T-helper 1 cell treated with Interleukin-12 subunit alpha and Interleukin-12 subunit beta and Interleukin-4 antibody, amounts not matched to agents 30 μg/mL and 1 μg/mL, for 36 hours (primary cell): Measurements from ENCODE around the gene IGF2BP1.

Experiments used
- H3K27ac Mint-ChIP-seq: one replicate; pipeline ENCODE4 v1.8.0; 2021; ENCODE audit warnings: mild to moderate bottlenecking, mixed read lengths
- H3K27me3 Mint-ChIP-seq: one replicate; pipeline ENCODE4 v1.8.0; 2021; ENCODE audit warnings: low read depth, mixed read lengths
- H3K36me3 Mint-ChIP-seq: one replicate; pipeline ENCODE4 v1.8.0; 2021; ENCODE audit warnings: low read depth, mixed read lengths
- H3K4me1 Mint-ChIP-seq: one replicate; pipeline ENCODE4 v1.8.0; 2021; ENCODE audit warnings: low read depth, mixed read lengths
- H3K4me3 Mint-ChIP-seq: one replicate; pipeline ENCODE4 v1.8.0; 2021; ENCODE audit warnings: mild to moderate bottlenecking, moderate library complexity, mixed read lengths
- H3K9me3 Mint-ChIP-seq: one replicate; pipeline ENCODE4 v1.8.0; 2021; ENCODE audit warnings: mixed read lengths

The IGF2BP1 gene

GRCh38 chr17:48990882-48991357 is 6.3 kb upstream of the IGF2BP1 start:
- Mint-ChIP-seq H3K9me3 (no peaks in the 10 kb centered on the region), H3K4me1 (no peaks in the 10 kb centered on the region), H3K4me3 (no peak overlapping the region), H3K27ac (no peak overlapping the region), H3K27me3 (peaks cover 75% of the 10 kb centered on the region), H3K36me3 (no peaks in the 10 kb centered on the region)

GRCh38 chr17:48992444-48992843 is 4.7 kb upstream of the IGF2BP1 start:
- no peak overlapping the region for H3K27ac Mint-ChIP-seq
- H3K27me3 Mint-ChIP-seq, result peaks cover 80% of the 10 kb centered on the region
- no peaks in the 10 kb centered on the region for H3K36me3 Mint-ChIP-seq
- peaks cover 5% of the 10 kb centered on the region for H3K4me1 Mint-ChIP-seq
- no peak overlapping the region for H3K4me3 Mint-ChIP-seq
- no peaks in the 10 kb centered on the region for H3K9me3 Mint-ChIP-seq

GRCh38 chr17:48993305-48993704 is 3.9 kb upstream of the IGF2BP1 start:
- H3K36me3 Mint-ChIP-seq, result no peaks in the 10 kb centered on the region
- peaks cover 81% of the 10 kb centered on the region for H3K27me3 Mint-ChIP-seq
- no peak overlapping the region for H3K4me3 Mint-ChIP-seq
- no peak overlapping the region for H3K27ac Mint-ChIP-seq
- no peaks in the 10 kb centered on the region for H3K9me3 Mint-ChIP-seq
- peaks cover 5% of the 10 kb centered on the region for H3K4me1 Mint-ChIP-seq

GRCh38 chr17:48993951-48994350 is 3.2 kb upstream of the IGF2BP1 start:
- Mint-ChIP-seq H3K36me3 (no peaks in the 10 kb centered on the region), H3K27me3 (peaks cover 88% of the 10 kb centered on the region)

DNA sequence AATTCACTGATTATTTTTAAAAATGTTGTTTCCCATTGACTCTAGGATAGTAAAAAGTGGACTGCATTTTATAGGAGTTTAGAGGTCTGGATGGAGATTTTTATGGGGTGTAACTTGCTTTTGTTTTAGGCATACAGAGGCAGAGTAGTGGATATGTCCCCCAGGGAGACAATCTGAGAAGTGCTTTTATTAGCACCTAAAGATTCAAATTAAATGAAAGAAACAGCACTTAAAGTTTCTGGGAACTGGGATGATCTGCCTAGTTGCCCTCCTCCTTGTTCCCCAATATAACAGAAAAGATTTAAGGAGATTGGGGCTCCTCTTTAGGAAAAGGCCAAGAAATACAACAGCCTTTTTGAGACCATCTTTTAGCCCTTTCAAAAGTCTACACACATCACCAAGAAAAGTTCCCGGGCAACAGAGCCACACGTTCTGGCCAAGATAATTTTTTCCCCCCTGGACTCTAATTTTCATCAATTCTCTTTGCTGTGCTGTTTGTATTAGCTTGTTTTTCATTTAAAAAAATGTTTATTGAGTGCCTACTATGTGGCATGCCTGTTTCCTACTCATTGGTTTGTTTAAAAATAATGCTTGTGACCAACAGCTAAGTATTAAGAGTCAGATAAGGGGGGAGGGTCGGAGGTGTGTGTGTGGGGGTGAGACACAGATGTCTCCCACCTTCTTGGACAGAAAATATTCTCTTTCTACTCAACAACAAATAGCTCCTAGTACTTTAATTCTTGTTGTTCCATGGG is 2.5 kb upstream of the IGF2BP1 start:
- Mint-ChIP-seq H3K27me3 (peaks cover 92% of the 10 kb centered on the region), H3K36me3 (peaks cover 1% of the 10 kb centered on the region), H3K9me3 (no peaks in the 10 kb centered on the region), H3K27ac (no peak overlapping the region), H3K4me3 (peak overlapping the region; percentile 7), H3K4me1 (peaks cover 8% of the 10 kb centered on the region)

More at GRCh38 chr17:48993951-48994350, 3.2 kb upstream of the IGF2BP1 start:
- no peak overlapping the region for H3K4me3 Mint-ChIP-seq
- no peaks in the 10 kb centered on the region for H3K9me3 Mint-ChIP-seq
- H3K27ac Mint-ChIP-seq, result no peak overlapping the region
- H3K4me1 Mint-ChIP-seq, result peaks cover 8% of the 10 kb centered on the region

GRCh38 chr17:48995304-48995973 is 1.7 kb upstream of the IGF2BP1 start:
- H3K4me1 Mint-ChIP-seq, result peaks cover 8% of the 10 kb centered on the region
- H3K27me3 Mint-ChIP-seq, result peaks cover 92% of the 10 kb centered on the region
- peak overlapping the region; percentile 11 for H3K27ac Mint-ChIP-seq
- peaks cover 1% of the 10 kb centered on the region for H3K36me3 Mint-ChIP-seq
- peak overlapping the region; percentile 7 for H3K4me3 Mint-ChIP-seq
- no peaks in the 10 kb centered on the region for H3K9me3 Mint-ChIP-seq

DNA sequence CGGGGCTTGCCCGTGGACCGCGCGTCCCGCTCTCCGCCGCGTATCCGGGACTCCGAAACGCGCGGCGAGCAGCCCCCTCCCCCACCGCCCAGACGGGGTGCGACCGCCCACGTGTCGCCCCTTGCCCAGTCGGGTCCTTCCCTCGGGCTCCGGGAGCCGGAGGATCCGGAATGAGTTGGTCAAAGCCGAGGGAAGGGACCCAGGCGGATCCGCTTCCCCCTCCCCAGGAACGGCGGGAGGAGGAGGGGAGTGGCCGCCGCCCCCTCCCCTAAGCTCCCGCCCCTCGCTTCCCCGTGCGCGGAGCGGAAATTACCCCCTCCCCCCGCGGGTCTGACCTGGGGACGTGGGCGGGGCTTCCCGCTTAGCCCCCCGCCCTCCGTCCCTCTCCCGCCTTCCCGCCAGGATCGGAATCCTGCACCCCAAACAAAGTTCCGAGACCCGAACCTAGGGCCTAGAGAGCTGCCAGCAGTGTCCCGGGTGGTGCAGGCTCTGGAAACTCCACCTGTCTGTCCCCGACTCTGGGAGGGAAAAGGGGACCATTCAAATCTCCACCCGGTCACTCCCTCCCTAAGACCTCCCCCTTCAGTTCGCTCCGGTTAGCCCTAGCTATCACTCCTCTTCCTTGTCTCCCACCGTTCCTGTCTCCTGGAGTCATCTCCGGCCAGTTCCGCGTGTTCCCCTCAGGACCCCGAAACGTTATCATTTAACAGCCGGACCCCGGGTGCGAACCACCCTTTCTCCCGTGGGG is 1.0 kb upstream of the IGF2BP1 start:
- Mint-ChIP-seq H3K27ac (peak overlapping the region; percentile 76), H3K36me3 (peaks cover 1% of the 10 kb centered on the region), H3K4me3 (peak overlapping the region; percentile 61), H3K9me3 (no peaks in the 10 kb centered on the region), H3K4me1 (peaks cover 8% of the 10 kb centered on the region), H3K27me3 (peaks cover 92% of the 10 kb centered on the region)

DNA sequence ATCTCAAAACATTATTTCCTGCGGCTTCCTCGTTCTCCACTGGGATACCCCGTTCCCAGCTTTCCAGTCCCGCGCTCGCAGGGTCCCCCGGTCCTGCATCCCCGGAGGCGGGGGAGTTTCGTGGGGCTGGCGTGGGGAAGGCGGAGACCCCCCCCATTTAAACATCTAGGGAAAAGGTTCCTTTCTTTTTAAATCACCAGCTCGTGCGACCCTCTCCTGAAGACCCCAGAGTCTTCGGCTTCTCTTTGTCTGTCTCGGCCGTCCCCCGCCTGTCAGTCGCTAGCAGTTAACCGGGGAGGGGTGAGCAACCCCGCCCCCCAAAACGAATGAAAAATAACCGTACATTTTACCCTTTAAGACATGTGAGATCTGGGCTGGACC is 473 bp upstream of the IGF2BP1 start:
- H3K27ac Mint-ChIP-seq, result peak overlapping the region; percentile 76
- H3K36me3 Mint-ChIP-seq, result peaks cover 1% of the 10 kb centered on the region
- H3K4me1 Mint-ChIP-seq, result peaks cover 8% of the 10 kb centered on the region
- peak overlapping the region; percentile 61 for H3K4me3 Mint-ChIP-seq
- H3K27me3 Mint-ChIP-seq, result peaks cover 94% of the 10 kb centered on the region
- H3K9me3 Mint-ChIP-seq, result no peaks in the 10 kb centered on the region

GRCh38 chr17:48997827-48998586 is 822 bp downstream of the IGF2BP1 start:
- H3K27me3 Mint-ChIP-seq, result peaks cover 94% of the 10 kb centered on the region
- peaks cover 8% of the 10 kb centered on the region for H3K4me1 Mint-ChIP-seq
- H3K9me3 Mint-ChIP-seq, result no peaks in the 10 kb centered on the region
- peak overlapping the region; percentile 25 for H3K4me3 Mint-ChIP-seq
- H3K36me3 Mint-ChIP-seq, result peaks cover 1% of the 10 kb centered on the region
- no peak overlapping the region for H3K27ac Mint-ChIP-seq

- peaks cover 96% of the 10 kb centered on the region for H3K27me3 Mint-ChIP-seq
- peaks cover 12% of the 10 kb centered on the region for H3K4me1 Mint-ChIP-seq
- H3K9me3 Mint-ChIP-seq, result no peaks in the 10 kb centered on the region
- peaks cover 1% of the 10 kb centered on the region for H3K36me3 Mint-ChIP-seq
- peak overlapping the region; percentile 63 for H3K27ac Mint-ChIP-seq
- peak overlapping the region; percentile 36 for H3K4me3 Mint-ChIP-seq
Measured at GRCh38 chr17:48998587-48999440, 1.6 kb downstream of the IGF2BP1 start.

DNA sequence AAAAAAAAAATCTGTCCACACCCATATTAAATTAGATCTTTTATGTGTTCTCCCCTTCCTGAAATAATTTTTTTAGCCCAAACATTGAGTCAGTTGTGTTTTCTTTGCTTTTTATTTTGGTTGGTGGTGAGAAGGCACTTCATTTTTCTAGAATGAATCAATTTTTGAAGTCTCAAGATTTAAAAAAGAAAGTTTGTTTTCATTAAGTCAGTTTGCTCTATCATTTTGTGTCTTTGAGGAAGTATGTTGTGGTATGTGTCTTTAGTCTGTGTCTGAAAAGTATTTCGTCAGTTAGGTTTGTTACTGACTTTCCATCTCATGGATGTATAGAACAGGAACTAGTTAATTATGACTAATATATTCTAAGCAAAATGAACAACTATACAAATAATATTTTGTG is 3.8 kb downstream of the IGF2BP1 start:
- no peak overlapping the region for H3K4me3 Mint-ChIP-seq
- peaks cover 12% of the 10 kb centered on the region for H3K4me1 Mint-ChIP-seq
- no peak overlapping the region for H3K27ac Mint-ChIP-seq
- peaks cover 97% of the 10 kb centered on the region for H3K27me3 Mint-ChIP-seq
- peaks cover 1% of the 10 kb centered on the region for H3K36me3 Mint-ChIP-seq
- H3K9me3 Mint-ChIP-seq, result no peaks in the 10 kb centered on the region

GRCh38 chr17:49001671-49002070 is 4.5 kb downstream of the IGF2BP1 start:
- Mint-ChIP-seq H3K36me3 (peaks cover 1% of the 10 kb centered on the region), H3K27ac (no peak overlapping the region), H3K4me1 (peaks cover 9% of the 10 kb centered on the region), H3K4me3 (no peak overlapping the region), H3K27me3 (peaks cover 98% of the 10 kb centered on the region), H3K9me3 (no peaks in the 10 kb centered on the region)

DNA sequence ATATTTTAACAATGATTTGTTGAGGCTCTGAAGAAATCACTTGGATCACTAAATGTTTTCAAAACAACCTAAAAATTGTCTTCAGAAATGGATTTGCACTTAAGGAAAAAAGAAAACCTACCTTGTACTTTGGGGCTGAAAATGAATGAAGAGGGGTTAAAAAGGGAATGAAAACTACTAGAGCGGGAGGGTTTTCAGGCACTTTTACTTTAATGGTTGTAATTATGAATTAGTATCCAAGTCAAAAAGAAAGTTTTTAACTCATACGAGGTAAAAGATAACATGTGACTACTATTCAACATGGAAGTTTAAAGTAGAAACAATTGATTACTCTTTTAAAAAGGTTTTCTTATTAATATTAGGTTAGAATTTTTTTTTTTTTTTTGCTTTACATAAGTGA is 5.1 kb downstream of the IGF2BP1 start:
- peaks cover 1% of the 10 kb centered on the region for H3K36me3 Mint-ChIP-seq
- peaks cover 98% of the 10 kb centered on the region for H3K27me3 Mint-ChIP-seq
- no peaks in the 10 kb centered on the region for H3K9me3 Mint-ChIP-seq
- peaks cover 7% of the 10 kb centered on the region for H3K4me1 Mint-ChIP-seq
- H3K4me3 Mint-ChIP-seq, result no peak overlapping the region
- H3K27ac Mint-ChIP-seq, result no peak overlapping the region
